H54 (cell line): ENCODE measurements around the gene TAS1R1.

ENCODE experiments used
- DNase-seq: peaks from one replicate; pipeline ENCODE4 v3.0.0; 2011; ENCODE audit warnings: low spot score, mixed read lengths; ENCODE audit not compliant: insufficient read length
- FAIRE-seq: peaks from 3 replicates; lab custom pipeline; 2011; peaks lifted over from hg19 to GRCh38; lab: Jason Lieb, UNC
- POLR2A ChIP-seq: IDR thresholded peaks from 2 replicates; pipeline ENCODE4 v1.6.1; 2011; ENCODE audit warnings: low read depth, mild to moderate bottlenecking, low read length

The TAS1R1 gene

GRCh38 chr1:6554907-6555778 lies at the start of gene TAS1R1:
TAS1R1 (plus strand) TSS chr1:6555307; CDS start chr1:6555374, 67 bp downstream.
- no peak for FAIRE-seq
- DNase-seq = no peak
- TF ChIP-seq POLR2A = no peak

GRCh38 chr1:6505367-6506209 lies 49.5 kb upstream of the TAS1R1 start:
- no peak for DNase-seq
- FAIRE-seq = no peak
- TF ChIP-seq POLR2A = no peak

- no peak for TF ChIP-seq POLR2A
- DNase-seq (no peak), FAIRE-seq (no peak)
Measured at GRCh38 chr1:6506210-6507036, 48.7 kb upstream of the TAS1R1 start.

GRCh38 chr1:6507037-6507428 lies 48.1 kb upstream of the TAS1R1 start:
- FAIRE-seq (no peak), DNase-seq (no peak)
- no peak for TF ChIP-seq POLR2A

GRCh38 chr1:6507461-6507911 lies 47.6 kb upstream of the TAS1R1 start:
- no peak for TF ChIP-seq POLR2A
- DNase-seq (no peak), FAIRE-seq (no peak)

- TF ChIP-seq POLR2A = no peak
- no peak for FAIRE-seq
- no peak for DNase-seq
Measured at GRCh38 chr1:6508154-6508815, 46.8 kb upstream of the TAS1R1 start.

- DNase-seq (no peak), FAIRE-seq (no peak)
- TF ChIP-seq POLR2A = no peak
Measured at GRCh38 chr1:6508816-6509189, 46.3 kb upstream of the TAS1R1 start.

GRCh38 chr1:6509220-6509918 lies 45.7 kb upstream of the TAS1R1 start:
- FAIRE-seq (no peak), DNase-seq (no peak)
- no peak for TF ChIP-seq POLR2A

- no peak for DNase-seq
- FAIRE-seq = no peak
- TF ChIP-seq POLR2A = no peak
Measured at GRCh38 chr1:6509919-6510291, 45.2 kb upstream of the TAS1R1 start.

GRCh38 chr1:6510493-6510892 lies 44.6 kb upstream of the TAS1R1 start:
- FAIRE-seq = no peak

GRCh38 chr1:6511056-6511455 lies 44.1 kb upstream of the TAS1R1 start:
- FAIRE-seq = no peak
- DNase-seq = no peak
- TF ChIP-seq POLR2A = no peak

More at GRCh38 chr1:6510493-6510892, 44.6 kb upstream of the TAS1R1 start:
- TF ChIP-seq POLR2A = no peak
- no peak for DNase-seq

- no peak for TF ChIP-seq POLR2A
- no peak for DNase-seq
Measured at GRCh38 chr1:6511561-6512244, 43.4 kb upstream of the TAS1R1 start.

More at GRCh38 chr1:6511561-6512244, 43.4 kb upstream of the TAS1R1 start:
- no peak for FAIRE-seq
